Measurements from ENCODE around the gene C1orf50.
"Not testable (repeated sequence)": the region's sequence is repeated elsewhere in the genome, so short reads cannot be mapped to it uniquely, and the experiment has no call there.

The C1orf50 gene

GRCh38 chr1:42766741-42767509 lies at the start of gene C1orf50, which contains the start of gene P3H1:
Gene C1orf50, plus strand, starts transcription at chr1:42767249. Its CDS starts 63 bp downstream, at chr1:42767312.
Gene P3H1, minus strand, starts transcription at chr1:42767028. Its CDS starts 57 bp downstream, at chr1:42766971.
- peak; percentile 99 for DNase-seq (ENCODE audit: low read depth)

GRCh38 chr1:42720868-42721267 lies 46.2 kb upstream of the C1orf50 start:
- DNase-seq (ENCODE audit: low read depth) = no peak

GRCh38 chr1:42721926-42722325 lies 45.1 kb upstream of the C1orf50 start:
- DNase-seq (ENCODE audit: low read depth) = no peak

GRCh38 chr1:42722403-42722802 lies 44.6 kb upstream of the C1orf50 start:
- DNase-seq (ENCODE audit: low read depth) = not testable (repeated sequence)

- peak; percentile 31 for DNase-seq (ENCODE audit: low read depth)
These were observed 43.5 kb upstream of the C1orf50 start for GRCh38 chr1:42723511-42723910.

- not testable (repeated sequence) for DNase-seq (ENCODE audit: low read depth)
These were observed 41.2 kb upstream of the C1orf50 start for GRCh38 chr1:42725820-42726219.

GRCh38 chr1:42730002-42730401 lies 37.0 kb upstream of the C1orf50 start:
- DNase-seq (ENCODE audit: low read depth) = peak; percentile 18

GRCh38 chr1:42730988-42731387 lies 36.1 kb upstream of the C1orf50 start:
- DNase-seq (ENCODE audit: low read depth) = no peak

GRCh38 chr1:42731585-42731984 lies 35.5 kb upstream of the C1orf50 start:
- no peak for DNase-seq (ENCODE audit: low read depth)

GRCh38 chr1:42732126-42732680 lies 34.8 kb upstream of the C1orf50 start:
- no peak for DNase-seq (ENCODE audit: low read depth)

GRCh38 chr1:42733415-42734200 lies 33.4 kb upstream of the C1orf50 start:
- no peak for DNase-seq (ENCODE audit: low read depth)

GRCh38 chr1:42734201-42735035 lies 32.6 kb upstream of the C1orf50 start:
- DNase-seq (ENCODE audit: low read depth) = no peak

- DNase-seq (ENCODE audit: low read depth) = no peak
These were observed 32.0 kb upstream of the C1orf50 start for GRCh38 chr1:42735056-42735455.

GRCh38 chr1:42735477-42736105 lies 31.5 kb upstream of the C1orf50 start:
- DNase-seq (ENCODE audit: low read depth) = no peak

- peak; percentile 61 for DNase-seq (ENCODE audit: low read depth)
These were observed 30.9 kb upstream of the C1orf50 start for GRCh38 chr1:42736152-42736551.

GRCh38 chr1:42736571-42737200 lies 30.4 kb upstream of the C1orf50 start:
- no peak for DNase-seq (ENCODE audit: low read depth)

GRCh38 chr1:42737257-42737656 lies 29.8 kb upstream of the C1orf50 start:
- no peak for DNase-seq (ENCODE audit: low read depth)

- no peak for DNase-seq (ENCODE audit: low read depth)
These were observed 28.9 kb upstream of the C1orf50 start for GRCh38 chr1:42737986-42738677.

- no peak for DNase-seq (ENCODE audit: low read depth)
These were observed 28.3 kb upstream of the C1orf50 start for GRCh38 chr1:42738678-42739226.
